NCI-H446 treated with DMSO at 0.1 percent for 48 hours (cell line): ENCODE data around the gene VEPH1.

Experiments
- DNase-seq: peaks from one replicate; lab custom pipeline; 2025; lab: John Stamatoyannopoulos, UW

The VEPH1 gene

DNA sequence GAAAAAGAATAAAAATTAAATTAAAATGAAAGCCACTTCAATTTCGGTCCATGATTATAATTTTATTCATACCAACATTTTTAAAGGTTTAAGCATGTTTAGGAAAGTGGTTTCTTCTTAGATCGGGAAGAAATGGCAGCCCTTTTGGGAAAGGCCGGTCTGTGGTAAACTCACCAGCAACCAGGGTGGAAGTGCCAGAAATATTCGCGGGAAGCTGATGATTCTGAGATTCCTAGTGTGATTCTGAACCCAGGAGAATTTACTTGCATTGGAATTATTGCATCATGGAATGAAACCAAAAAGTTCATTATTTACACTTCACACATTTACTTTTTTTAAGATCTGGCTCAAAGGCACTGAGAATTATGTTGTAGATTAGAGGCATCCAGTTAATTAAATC, 246.1 kb downstream of the VEPH1 start:
- DNase-seq = no peak

DNA sequence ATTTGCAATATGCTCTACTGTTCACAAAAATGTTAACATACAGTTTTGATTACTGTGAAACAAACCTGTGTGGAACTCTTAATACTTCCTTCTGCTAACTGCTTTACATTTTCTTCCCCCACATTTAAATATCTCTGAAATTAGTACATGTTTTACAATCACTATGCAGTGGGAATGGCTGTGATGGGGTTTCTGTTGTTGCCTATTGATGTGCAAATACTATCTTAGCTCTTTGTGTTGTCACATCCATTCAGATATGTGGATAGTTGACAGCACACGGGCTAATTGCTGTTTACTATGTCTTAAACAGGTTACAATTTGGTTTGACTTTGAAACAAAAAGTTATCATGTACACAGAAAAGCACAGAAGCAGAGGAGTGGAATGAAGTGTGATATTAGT, 247.4 kb downstream of the VEPH1 start:
- DNase-seq = no peak

- DNase-seq = no peak
Observed at GRCh38 chr3:157251685-157252084, 251.5 kb downstream of the VEPH1 start.

DNA sequence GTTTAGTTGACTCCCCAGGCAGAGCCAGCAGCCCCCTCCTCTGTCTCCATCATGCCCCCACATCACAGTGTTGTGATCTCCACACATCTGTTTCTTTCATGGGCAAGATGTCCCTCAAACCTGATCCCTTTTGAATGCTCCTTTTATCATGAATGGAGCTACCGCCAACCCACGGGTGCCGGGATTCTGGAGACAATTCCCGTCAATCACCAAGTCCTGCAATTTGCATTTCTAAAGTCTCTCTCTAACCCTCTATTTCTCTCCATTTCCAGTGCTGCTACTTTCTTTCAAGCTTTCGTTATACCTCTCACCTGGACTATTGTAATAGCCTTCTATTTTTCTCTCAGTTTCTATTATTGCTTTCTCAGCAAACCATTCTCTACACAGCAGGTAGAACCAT, 253.6 kb downstream of the VEPH1 start:
- DNase-seq = no peak

- peak; percentile 14 for DNase-seq
Observed at GRCh38 chr3:157248590-157249422, 254.4 kb downstream of the VEPH1 start.

- no peak for DNase-seq
Observed at GRCh38 chr3:157247391-157247790, 255.8 kb downstream of the VEPH1 start.

- DNase-seq = no peak
Observed at GRCh38 chr3:157242836-157243235, 260.4 kb downstream of the VEPH1 start.

- DNase-seq = no peak
Observed at GRCh38 chr3:157241599-157241998, 261.6 kb downstream of the VEPH1 start.

GRCh38 chr3:157240408-157240807, 262.8 kb downstream of the VEPH1 start:
- no peak for DNase-seq

- no peak for DNase-seq
Observed at GRCh38 chr3:157239082-157239704, 264.0 kb downstream of the VEPH1 start.

GRCh38 chr3:157238457-157238856, 264.8 kb downstream of the VEPH1 start:
- no peak for DNase-seq

- no peak for DNase-seq
Observed at GRCh38 chr3:157237886-157238285, 265.3 kb downstream of the VEPH1 start.

DNA sequence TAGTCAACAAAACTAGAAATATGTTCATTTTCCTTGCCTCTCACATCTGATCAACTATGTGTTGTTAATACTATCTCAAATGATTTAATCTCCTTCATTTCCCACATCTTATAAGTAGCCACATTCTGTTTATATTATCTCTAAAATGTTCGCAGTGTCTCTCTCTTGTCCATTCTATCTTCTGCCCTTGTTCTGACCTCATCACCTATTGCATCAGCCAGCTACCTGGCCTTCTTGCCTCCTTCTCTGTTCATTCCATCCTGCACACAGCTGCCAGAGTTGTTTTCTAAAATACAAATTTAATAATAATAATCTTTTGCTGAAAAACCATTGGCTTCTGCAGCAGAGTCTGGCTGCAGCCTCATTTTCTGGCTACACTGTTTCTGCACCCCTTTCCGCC, 267.9 kb downstream of the VEPH1 start:
- no peak for DNase-seq

DNA sequence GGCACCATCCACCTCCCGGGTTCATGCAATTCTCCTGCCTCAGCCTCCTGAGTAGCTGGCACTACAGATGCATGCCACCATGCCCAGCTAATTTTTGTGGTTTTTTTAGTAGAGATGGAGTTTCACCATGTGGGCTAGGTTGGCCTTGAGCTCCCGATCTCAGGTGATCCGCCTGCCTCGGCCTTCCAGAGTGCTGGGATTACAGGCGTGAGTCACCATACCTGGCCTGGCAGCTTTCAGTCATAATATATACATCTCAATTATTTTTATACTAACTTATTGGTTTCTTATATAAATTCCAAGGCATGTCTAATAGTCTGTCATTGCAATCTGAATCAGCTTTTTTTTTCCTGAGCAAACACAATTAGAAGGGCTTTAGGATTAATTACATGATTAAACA, 269.3 kb downstream of the VEPH1 start:
- DNase-seq = no peak

- DNase-seq = no peak
Observed at GRCh38 chr3:157232141-157232540, 271.1 kb downstream of the VEPH1 start.

DNA sequence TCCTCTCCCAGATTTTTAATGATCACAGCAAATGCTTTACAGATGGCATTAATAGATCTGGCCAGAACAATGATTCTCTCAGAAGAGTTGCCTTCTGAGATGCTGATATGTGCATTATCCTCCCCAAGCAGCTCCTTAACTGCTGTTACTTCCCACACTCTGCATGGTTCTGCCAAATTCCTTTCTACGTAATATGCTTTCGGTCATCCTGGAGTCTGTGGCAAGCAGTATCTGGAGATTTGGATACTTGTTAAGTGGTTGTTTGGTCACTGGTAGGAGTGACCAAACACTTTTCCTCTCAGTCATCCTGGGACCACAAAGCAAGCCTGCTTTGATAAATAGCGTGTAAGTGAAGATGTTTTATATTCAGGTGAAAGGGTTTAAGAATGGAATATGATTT, 272.1 kb downstream of the VEPH1 start:
- no peak for DNase-seq

GRCh38 chr3:157226173-157226847, 276.9 kb downstream of the VEPH1 start:
- DNase-seq = no peak

- no peak for DNase-seq
Observed at GRCh38 chr3:157225001-157225400, 278.2 kb downstream of the VEPH1 start.

DNA sequence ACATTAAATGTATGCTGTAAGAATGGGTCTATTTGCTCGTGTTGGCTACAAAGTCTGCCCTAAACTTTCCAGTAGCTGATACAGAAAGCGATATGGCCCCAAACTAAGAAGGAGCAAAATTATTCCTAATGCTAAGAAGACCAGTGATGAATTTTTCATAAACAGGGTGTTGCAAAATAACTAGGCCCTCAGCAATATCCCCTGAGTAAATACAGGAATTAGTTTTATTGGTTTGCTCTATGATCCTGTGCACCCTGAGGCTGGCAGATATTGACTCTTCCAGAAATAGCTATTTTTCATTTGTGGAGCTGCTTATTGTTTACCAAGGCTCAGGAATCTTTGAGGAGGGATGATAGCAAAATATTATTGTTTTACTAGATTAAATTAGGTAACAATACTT, 282.3 kb downstream of the VEPH1 start:
- DNase-seq = no peak

- no peak for DNase-seq
Observed at GRCh38 chr3:157220211-157220610, 283.0 kb downstream of the VEPH1 start.

- DNase-seq = no peak
Observed at GRCh38 chr3:157219215-157219614, 284.0 kb downstream of the VEPH1 start.
